Mucosa of rectum (tissue), 2 donors: ENCODE data around the gene DIAPH2.
"Not testable (repeated sequence)": the region's sequence is repeated elsewhere in the genome, so short reads cannot be mapped to it uniquely, and the experiment has no call there.

Experiments used
- H3K27ac ChIP-seq, 2 donors: one replicate each; pipeline ENCODE4 v1.7.0; 2013; ENCODE audit warnings: inconsistent platforms in 2 of 2, low read depth in 2 of 2, low read length in 2 of 2
- H3K27me3 ChIP-seq, 2 donors: one replicate each; pipeline ENCODE4 v1.7.0; 2013; ENCODE audit warnings: low read length in 2 of 2; ENCODE audit not compliant: control insufficient read depth in 2 of 2, insufficient read depth in 2 of 2
- H3K36me3 ChIP-seq, 2 donors: one replicate each; pipeline ENCODE4 v1.7.0; 2013; ENCODE audit warnings: low read length in 2 of 2; ENCODE audit not compliant: control insufficient read depth in 2 of 2, insufficient read depth in 2 of 2
- H3K4me1 ChIP-seq, 2 donors: one replicate each; pipeline ENCODE4 v1.7.0; 2013; ENCODE audit warnings: low read length in 2 of 2, mild to moderate bottlenecking in 1 of 2; ENCODE audit not compliant: control insufficient read depth in 2 of 2, insufficient read depth in 2 of 2
- H3K4me3 ChIP-seq, 2 donors: one replicate each; pipeline ENCODE4 v1.7.0; 2013; ENCODE audit warnings: low read length in 2 of 2
- H3K9ac ChIP-seq, 2 donors: one replicate each; pipeline ENCODE4 v1.7.0; 2013; ENCODE audit warnings: low read length in 2 of 2, low read depth in 1 of 2, mild to moderate bottlenecking in 1 of 2
- H3K9me3 ChIP-seq, 2 donors: one replicate each; pipeline ENCODE4 v1.7.0; 2013; ENCODE audit warnings: low read length in 2 of 2; ENCODE audit not compliant: control insufficient read depth in 2 of 2
- donor health status: healthy.
- donor health status: Normal muscosa, but diverticular disease.

Gene DIAPH2

DNA sequence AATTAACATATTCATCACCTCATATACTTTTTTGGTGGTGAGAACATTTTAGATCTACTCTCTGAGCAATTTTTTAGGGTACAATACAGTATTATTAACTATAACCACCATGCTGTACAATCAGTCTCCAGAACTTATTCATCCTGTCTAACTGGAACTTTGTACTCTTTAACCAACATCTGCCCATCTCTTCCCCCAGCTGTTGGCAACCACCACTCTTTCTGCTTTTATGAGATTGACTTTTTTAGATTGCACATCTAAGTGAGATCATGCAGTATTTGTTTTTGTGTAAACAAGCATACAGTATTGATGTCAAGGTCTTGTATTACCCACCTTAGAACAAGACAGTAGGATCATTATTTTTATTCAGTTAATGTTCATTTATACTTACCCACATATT is 715.9 kb downstream of the DIAPH2 start:
- Histone ChIP-seq H3K36me3 (no peaks in the 10 kb centered on the region), H3K27me3 (no peaks in the 10 kb centered on the region), H3K4me3 (no peak overlapping the region), H3K9me3 (no peaks in the 10 kb centered on the region), H3K9ac (no peak overlapping the region), H3K4me1 (no peaks in the 10 kb centered on the region), H3K27ac (no peak overlapping the region)

DNA sequence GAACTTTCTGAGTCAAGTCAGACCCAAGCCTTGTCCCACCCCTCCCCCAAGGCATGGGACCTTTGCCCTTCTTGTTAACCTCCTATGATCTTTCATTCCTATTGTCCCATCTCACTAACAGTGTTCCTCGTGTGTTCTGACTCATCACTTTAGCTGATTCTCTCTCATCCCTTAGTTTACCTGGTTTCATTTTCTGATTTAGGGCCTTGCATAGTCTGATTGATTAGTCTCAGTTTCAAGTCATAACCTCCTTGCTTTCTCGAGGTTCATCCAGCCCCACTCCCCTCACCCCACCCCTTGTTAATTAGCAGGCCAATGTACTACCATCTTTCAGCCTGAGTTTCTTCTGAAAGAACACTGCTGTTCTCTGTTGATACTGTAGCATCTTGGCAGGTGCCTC is 716.5 kb downstream of the DIAPH2 start:
- H3K27me3 ChIP-seq: no peaks in the 10 kb centered on the region
- H3K9me3 ChIP-seq: no peaks in the 10 kb centered on the region
- H3K9ac ChIP-seq: no peak overlapping the region
- no peak overlapping the region for H3K4me3 ChIP-seq
- no peak overlapping the region for H3K27ac ChIP-seq
- H3K36me3 ChIP-seq: no peaks in the 10 kb centered on the region
- no peaks in the 10 kb centered on the region for H3K4me1 ChIP-seq

DNA sequence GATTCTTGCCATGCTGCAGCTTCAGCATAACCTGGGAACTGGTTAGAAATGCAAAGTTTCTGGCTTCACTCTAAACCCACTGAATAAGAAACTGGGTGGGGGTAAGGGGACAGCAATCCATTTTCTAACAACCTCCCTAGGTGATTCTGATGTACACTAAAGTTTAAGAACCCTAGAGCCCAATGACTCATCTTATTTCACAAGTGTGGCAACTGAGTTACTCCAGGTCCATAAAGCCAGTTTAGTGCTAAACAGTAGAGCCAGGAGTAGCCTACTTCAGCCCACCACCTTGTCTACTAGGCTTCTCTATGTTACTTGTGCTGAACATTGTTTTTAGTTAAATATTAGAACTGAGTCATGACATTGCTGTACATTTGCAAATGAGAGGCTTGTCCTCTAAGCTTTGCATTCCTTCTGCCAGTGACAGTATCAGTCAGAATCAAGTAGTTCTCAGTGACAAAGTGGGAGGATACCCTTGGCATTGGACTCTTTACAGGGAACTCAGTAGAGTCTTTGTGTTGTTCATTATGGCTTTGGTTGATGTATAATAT is 717.0 kb downstream of the DIAPH2 start:
- H3K4me3 ChIP-seq: no peak overlapping the region
- H3K27me3 ChIP-seq: no peaks in the 10 kb centered on the region
- no peak overlapping the region for H3K9ac ChIP-seq
- H3K27ac ChIP-seq: no peak overlapping the region
- no peaks in the 10 kb centered on the region for H3K4me1 ChIP-seq
- no peaks in the 10 kb centered on the region for H3K9me3 ChIP-seq
- H3K36me3 ChIP-seq: no peaks in the 10 kb centered on the region

DNA sequence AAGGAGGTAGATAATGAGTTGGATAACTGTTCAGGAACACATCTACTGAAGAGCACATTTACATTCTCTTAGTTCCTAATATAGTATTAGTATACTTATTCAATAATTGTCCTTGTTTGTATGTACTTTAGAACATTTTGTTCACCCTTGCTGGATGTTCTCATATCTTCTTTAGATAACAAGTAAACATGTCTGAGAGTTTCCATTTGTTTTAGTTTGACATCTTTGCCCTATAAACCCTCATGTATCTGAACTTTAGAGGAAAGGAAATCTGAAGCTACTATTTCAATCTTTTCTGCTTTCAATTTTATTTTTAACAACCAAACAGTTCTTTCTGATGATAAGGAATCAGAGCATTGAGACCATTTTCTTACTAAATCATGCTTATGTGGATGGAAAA is 717.7 kb downstream of the DIAPH2 start:
- Histone ChIP-seq H3K36me3 (no peaks in the 10 kb centered on the region), H3K27me3 (no peaks in the 10 kb centered on the region), H3K9me3 (no peaks in the 10 kb centered on the region), H3K4me3 (no peak overlapping the region), H3K9ac (no peak overlapping the region), H3K27ac (no peak overlapping the region), H3K4me1 (no peaks in the 10 kb centered on the region)

DNA sequence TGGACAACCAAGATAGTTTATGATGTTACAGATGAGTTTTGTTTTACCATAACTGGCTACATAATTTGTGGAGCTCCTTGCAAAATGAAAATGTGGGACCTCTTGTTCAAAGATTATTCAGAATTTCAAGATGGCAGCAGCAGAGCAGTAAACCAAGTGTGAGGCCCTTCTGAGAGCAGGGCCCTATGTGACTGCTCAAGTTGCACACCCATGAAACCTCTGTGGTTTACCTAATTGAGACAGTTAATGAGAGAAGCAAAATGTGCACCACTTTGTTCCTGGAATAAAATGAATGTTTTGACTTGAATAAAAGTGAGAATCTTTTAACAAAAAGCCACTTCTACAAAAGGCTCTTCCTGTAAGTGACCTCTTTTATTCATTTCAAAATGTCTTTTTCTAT is 718.3 kb downstream of the DIAPH2 start:
- Histone ChIP-seq H3K4me3 (no peak overlapping the region), H3K9ac (no peak overlapping the region), H3K9me3 (no peaks in the 10 kb centered on the region), H3K36me3 (no peaks in the 10 kb centered on the region), H3K27ac (no peak overlapping the region), H3K4me1 (no peaks in the 10 kb centered on the region), H3K27me3 (no peaks in the 10 kb centered on the region)

DNA sequence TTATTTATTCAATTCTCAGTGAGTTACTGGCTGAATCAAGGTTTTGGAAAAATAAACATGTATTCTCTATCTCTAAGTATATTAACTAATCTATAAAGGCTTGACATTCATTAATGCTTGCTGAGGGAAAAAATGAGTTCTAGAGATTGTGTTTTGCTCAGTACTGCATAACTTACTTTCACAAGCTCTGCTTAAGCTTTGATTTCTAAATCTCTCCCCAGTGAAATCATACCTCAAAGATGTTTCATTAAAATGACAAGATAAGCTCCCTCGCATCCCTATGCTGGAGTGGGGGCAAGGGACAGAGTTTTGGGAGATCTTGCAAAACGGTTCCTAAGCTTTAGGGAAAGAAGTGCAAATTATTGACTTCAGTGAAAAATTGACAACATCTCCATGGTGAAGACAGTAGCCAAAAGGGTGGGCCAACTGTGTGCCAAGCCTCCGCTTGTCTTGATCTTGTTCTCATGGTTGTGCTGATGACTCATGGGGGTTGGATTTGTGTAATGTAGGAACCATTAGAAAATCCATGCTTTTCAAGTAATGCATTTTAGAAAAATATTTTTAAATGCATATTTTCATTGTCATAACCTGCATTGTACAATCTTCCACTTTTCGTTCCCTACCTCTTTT is 720.5 kb downstream of the DIAPH2 start:
- Histone ChIP-seq H3K27me3 (no peaks in the 10 kb centered on the region), H3K9me3 (no peaks in the 10 kb centered on the region), H3K9ac (no peak overlapping the region), H3K4me3 (no peak overlapping the region), H3K4me1 (no peaks in the 10 kb centered on the region), H3K36me3 (no peaks in the 10 kb centered on the region), H3K27ac (no peak overlapping the region)

DNA sequence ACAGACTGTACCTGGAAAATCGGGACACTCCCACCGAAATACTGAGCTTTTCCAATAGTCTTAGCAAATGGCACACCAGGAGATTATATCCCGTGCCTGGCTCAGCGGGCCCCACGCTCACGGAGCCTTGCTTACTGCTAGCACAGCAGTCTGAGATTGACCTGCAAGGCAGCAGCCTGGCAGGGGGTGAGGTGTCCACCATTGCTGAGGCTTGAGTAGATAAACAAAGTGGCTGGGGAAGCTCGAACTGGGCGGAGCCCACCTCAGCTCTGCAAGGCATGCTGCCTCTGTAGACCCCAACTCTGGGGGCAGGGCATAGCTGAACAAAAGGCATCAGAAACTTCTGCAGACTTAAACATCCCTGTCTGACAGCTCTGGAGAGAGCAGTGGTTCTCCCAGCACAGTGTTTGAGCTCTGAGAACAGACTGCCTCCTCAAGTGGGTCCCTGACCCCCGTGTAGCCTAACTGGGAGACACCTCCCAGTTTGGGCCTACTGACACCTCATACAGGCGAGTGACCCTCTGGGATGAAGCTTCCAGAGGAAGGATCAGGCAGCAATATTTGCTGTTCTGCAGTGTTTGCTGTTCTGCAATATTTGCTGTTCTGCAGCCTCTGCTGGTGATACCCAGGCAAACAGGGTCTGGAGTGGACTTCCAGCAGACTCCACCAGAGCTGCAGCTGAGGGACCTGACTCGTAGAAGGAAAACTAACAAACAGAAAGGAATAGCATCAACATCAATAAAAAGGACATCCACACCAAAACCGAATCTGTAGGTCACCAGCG is 725.2 kb downstream of the DIAPH2 start:
- H3K9ac ChIP-seq, H3K9me3 ChIP-seq, H3K4me3 ChIP-seq, H3K27me3 ChIP-seq, H3K4me1 ChIP-seq, H3K27ac ChIP-seq, H3K36me3 ChIP-seq: not testable (repeated sequence)

DNA sequence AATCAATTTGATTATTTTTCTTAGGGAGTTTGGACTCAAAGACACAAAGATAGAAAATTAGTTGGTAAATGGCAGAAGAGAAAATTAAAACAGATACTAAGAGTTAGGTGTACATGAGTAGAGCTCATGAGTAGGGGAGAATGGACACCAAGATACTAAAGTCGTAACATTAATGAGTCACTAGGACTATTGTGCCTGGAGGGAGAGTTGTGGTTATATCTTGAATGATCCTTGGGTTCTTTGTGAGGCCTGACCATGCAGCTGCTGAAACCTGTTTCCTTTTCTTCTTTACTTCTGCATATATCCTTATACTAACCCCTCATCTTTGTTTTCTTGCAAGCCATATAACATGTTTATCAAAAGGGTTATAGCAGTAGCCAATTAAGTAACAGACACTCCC is 731.8 kb downstream of the DIAPH2 start:
- Histone ChIP-seq H3K27me3 (no peaks in the 10 kb centered on the region), H3K36me3 (no peaks in the 10 kb centered on the region), H3K4me1 (no peaks in the 10 kb centered on the region), H3K9me3 (no peaks in the 10 kb centered on the region), H3K27ac (no peak overlapping the region), H3K4me3 (no peak overlapping the region), H3K9ac (no peak overlapping the region)

DNA sequence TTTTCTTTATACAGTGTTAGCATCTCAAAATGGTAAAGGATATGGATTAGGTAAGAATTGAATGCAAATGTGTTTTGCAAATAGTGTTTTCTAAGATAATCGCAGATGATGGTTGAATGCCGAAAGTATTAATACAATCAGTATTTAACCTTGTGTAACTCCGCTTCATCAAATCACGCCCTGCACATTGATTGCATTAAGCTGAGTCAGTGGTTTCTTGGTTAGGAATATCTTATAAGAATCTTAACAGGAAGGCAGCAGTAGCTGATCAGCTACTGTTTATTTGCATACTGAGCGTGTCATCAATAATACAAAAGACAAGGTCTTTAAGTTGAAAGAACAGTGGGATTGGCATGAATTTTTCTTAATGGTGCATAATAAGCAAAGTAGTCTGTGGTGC is 744.5 kb downstream of the DIAPH2 start:
- no peaks in the 10 kb centered on the region for H3K9me3 ChIP-seq
- H3K9ac ChIP-seq: no peak overlapping the region
- no peaks in the 10 kb centered on the region for H3K4me1 ChIP-seq
- peaks cover 0 to 6% of the 10 kb centered on the region in 2 donors for H3K36me3 ChIP-seq
- H3K4me3 ChIP-seq: no peak overlapping the region
- H3K27me3 ChIP-seq: no peaks in the 10 kb centered on the region
- no peak overlapping the region for H3K27ac ChIP-seq

DNA sequence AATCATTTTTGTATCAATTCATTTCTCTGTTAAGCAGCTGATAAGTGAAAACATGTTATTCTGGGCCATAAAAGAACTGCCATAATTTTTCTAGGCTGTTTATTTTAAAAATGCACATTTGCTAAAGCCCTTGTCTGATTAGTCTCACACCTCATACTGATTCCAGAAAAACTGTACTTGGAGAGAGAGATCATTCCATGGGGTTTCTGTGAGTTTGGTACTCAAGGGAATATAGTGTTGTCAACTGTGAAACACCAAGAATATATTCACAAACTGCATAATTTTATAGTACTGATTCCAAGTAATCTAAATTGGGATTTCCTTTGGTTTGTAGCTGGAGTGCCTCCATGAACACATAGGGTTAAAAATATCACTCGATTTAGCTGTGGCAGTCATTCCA is 746.6 kb downstream of the DIAPH2 start:
- H3K9me3 ChIP-seq: no peaks in the 10 kb centered on the region

More for the DNA sequence above, 746.6 kb downstream of the DIAPH2 start:
- Histone ChIP-seq H3K4me3 (no peak overlapping the region), H3K27me3 (no peaks in the 10 kb centered on the region), H3K36me3 (peaks cover 0 to 6% of the 10 kb centered on the region in 2 donors), H3K9ac (no peak overlapping the region), H3K27ac (no peak overlapping the region), H3K4me1 (no peaks in the 10 kb centered on the region)
